ENCODE results near the gene QRICH2.

QRICH2 gene

DNA sequence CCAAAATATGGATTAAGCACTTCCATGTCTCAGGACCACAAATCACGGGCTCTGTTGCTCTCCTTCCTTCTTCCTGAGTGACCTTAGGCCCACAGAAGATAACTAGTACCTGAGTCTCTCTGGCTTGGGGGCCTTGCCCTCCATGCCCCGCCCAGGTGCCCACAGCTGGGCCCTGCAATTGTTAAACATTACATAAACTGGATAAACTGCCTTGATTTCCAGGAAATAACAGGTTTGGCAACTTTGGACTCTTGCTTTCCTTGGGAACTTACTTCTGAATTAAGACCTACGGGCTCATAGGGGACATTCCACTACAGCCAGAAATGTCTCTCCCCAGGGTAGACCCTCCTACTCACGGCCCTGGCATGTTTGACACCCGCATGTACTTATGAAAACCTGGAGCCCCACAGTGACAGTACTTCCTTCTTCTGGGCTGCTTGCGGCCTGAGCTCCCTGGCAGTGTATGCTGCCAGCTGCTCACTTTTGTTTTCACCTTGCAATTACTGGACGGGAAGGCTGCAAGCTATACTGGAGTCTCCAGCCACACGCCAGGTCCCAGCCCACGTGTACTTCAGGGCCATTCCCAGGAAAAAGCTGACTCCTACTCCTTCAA, 45.2 kb downstream of the QRICH2 start:
- Histone ChIP-seq H4K20me1 (ENCODE audit: insufficient read depth, low read length) (no peaks in the 10 kb centered on the region), H3K27me3 (replicated peaks; ENCODE audit: insufficient read depth, low read length) (no peaks in the 10 kb centered on the region), H3K9me2 (replicated peaks; ENCODE audit: insufficient read depth, low read length) (no peaks in the 10 kb centered on the region), H3K9ac (ENCODE audit: low read length) (peak overlapping the region; percentile 76), H2AFZ (ENCODE audit: low read length) (peak overlapping the region; percentile 61), H3K4me3 (ENCODE audit: low read length) (peak overlapping the region; percentile 19; the same call in 1 of the 2 replicates), H3K4me1 (ENCODE audit: low read length) (peaks cover 40% of the 10 kb centered on the region), H3K36me3 (replicated peaks; ENCODE audit: insufficient read depth, low read length) (0 out of 2 replicates have a peak, but pooled peaks cover 6% of the 10 kb centered on the region), H3F3A (ENCODE audit: insufficient read depth, low read length) (peaks cover 31% of the 10 kb centered on the region), H3K9me3 (replicated peaks; ENCODE audit: insufficient read depth, low read length) (no peaks in the 10 kb centered on the region), H3K4me2 (ENCODE audit: low read depth, low read length) (peak overlapping the region; percentile 56), H3K79me2 (ENCODE audit: low read length) (peaks cover 23% of the 10 kb centered on the region), H3K27ac (ENCODE audit: low read length) (peak overlapping the region; percentile 97)
- TF ChIP-seq EZH2phosphoT487 (IDR thresholded peaks at IDR 0.05; ENCODE audit: low read length), result no peak
- TF ChIP-seq, protein P1, sequence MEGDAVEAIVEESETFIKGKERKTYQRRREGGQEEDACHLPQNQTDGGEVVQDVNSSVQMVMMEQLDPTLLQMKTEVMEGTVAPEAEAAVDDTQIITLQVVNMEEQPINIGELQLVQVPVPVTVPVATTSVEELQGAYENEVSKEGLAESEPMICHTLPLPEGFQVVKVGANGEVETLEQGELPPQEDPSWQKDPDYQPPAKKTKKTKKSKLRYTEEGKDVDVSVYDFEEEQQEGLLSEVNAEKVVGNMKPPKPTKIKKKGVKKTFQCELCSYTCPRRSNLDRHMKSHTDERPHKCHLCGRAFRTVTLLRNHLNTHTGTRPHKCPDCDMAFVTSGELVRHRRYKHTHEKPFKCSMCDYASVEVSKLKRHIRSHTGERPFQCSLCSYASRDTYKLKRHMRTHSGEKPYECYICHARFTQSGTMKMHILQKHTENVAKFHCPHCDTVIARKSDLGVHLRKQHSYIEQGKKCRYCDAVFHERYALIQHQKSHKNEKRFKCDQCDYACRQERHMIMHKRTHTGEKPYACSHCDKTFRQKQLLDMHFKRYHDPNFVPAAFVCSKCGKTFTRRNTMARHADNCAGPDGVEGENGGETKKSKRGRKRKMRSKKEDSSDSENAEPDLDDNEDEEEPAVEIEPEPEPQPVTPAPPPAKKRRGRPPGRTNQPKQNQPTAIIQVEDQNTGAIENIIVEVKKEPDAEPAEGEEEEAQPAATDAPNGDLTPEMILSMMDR (IDR thresholded peaks at IDR 0.05; ENCODE audit: low read length), result no peak
- no peak for TF ChIP-seq EZH2 (optimal IDR thresholded peaks at IDR 0.05; ENCODE audit: low read depth, low read length)
- DNase-seq, result peak; percentile 89

DNA sequence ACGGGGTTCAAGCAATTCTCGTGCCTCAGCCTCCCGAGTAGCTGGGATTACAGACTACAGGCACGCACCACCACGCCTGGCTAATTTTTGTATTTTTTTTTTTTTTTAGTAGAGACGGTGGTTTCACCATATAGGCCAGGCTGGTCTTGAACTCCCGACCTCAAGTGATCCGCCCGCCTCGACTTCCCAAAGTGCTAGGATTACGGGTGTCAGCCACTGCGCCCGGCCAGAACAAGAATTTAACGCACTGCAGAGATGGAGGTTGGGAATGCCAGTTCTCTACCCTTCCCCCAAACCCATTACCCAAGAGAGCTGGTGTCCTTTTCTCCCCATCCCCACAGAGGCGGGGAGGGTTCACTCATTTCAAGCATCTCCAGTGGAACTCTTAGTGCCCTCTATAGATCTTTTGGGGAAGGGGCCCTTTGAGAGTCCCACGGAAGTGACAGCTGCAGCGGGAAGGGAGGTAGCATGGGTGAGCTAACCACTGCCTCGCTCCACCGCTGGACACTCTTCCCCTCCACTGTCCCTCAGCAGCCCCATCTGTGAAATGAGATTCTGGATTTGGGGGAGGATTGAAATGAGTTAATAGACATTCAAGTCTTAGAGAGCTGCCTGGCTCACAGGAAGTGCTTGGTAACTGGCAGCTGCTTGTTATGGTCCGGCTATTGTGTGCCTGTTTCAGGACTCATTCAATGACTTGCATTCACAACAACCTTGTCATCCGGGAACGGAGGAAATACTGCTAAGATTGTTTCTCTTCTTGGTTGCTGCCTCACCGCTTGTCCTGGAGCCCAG, 46.5 kb downstream of the QRICH2 start:
- no peaks in the 10 kb centered on the region for H3K9me2 ChIP-seq (replicated peaks; ENCODE audit: insufficient read depth, low read length)
- no peaks in the 10 kb centered on the region for H3K9me3 ChIP-seq (replicated peaks; ENCODE audit: insufficient read depth, low read length)
- no peaks in the 10 kb centered on the region for H4K20me1 ChIP-seq (ENCODE audit: insufficient read depth, low read length)
- H3K4me1 ChIP-seq (ENCODE audit: low read length), result peaks cover 31% of the 10 kb centered on the region
- no peaks in the 10 kb centered on the region for H3K27me3 ChIP-seq (replicated peaks; ENCODE audit: insufficient read depth, low read length)
- no peak for TF ChIP-seq EZH2 (optimal IDR thresholded peaks at IDR 0.05; ENCODE audit: low read depth, low read length)
- TF ChIP-seq, protein P1 (IDR thresholded peaks at IDR 0.05; ENCODE audit: low read length), result no peak
- TF ChIP-seq EZH2phosphoT487 (IDR thresholded peaks at IDR 0.05; ENCODE audit: low read length), result no peak
- H3K4me2 ChIP-seq (ENCODE audit: low read depth, low read length), result peak overlapping the region; percentile 56; the same call in 1 of the 2 replicates
- H3F3A ChIP-seq (ENCODE audit: insufficient read depth, low read length), result peaks cover 24% of the 10 kb centered on the region
- H3K9ac ChIP-seq (ENCODE audit: low read length), result peak overlapping the region; percentile 76; the same call in 1 of the 2 replicates
- peak overlapping the region; percentile 54 for H2AFZ ChIP-seq (ENCODE audit: low read length)
- H3K27ac ChIP-seq (ENCODE audit: low read length), result peak overlapping the region; percentile 97
- H3K36me3 ChIP-seq (replicated peaks; ENCODE audit: insufficient read depth, low read length), result no peaks in the 10 kb centered on the region
- H3K4me3 ChIP-seq (ENCODE audit: low read length), result no peak overlapping the region
- DNase-seq, result peak; percentile 78
- H3K79me2 ChIP-seq (ENCODE audit: low read length), result peaks cover 11% of the 10 kb centered on the region

DNA sequence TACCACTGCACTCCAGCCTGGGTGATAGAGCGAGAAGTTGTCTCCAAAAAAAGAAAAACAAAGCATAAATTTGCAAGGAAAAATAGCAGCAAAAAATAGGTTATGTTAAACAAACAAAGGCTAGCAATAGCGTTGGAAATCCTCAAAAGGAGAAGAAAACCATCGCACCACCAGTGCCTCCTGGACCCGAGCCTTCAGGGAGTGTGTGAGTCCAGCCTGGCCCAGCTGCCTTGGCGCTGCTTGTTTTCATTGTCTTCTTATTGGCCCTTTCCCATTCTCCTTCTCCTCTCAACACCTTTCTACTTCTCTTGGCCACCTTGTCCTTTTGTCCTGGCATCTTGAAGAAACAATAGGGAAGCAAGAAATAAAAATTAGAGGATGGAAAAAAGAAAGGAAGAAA, 47.4 kb downstream of the QRICH2 start:
- DNase-seq, result no peak
- H3K27me3 ChIP-seq (replicated peaks; ENCODE audit: insufficient read depth, low read length), result no peaks in the 10 kb centered on the region
- H4K20me1 ChIP-seq (ENCODE audit: insufficient read depth, low read length), result no peaks in the 10 kb centered on the region
- TF ChIP-seq, protein P1 (IDR thresholded peaks at IDR 0.05; ENCODE audit: low read length), result no peak
- no peak for TF ChIP-seq EZH2phosphoT487 (IDR thresholded peaks at IDR 0.05; ENCODE audit: low read length)
- no peak for TF ChIP-seq EZH2 (optimal IDR thresholded peaks at IDR 0.05; ENCODE audit: low read depth, low read length)
- H3K9me2 ChIP-seq (replicated peaks; ENCODE audit: insufficient read depth, low read length), result no peaks in the 10 kb centered on the region
- no peaks in the 10 kb centered on the region for H3K9me3 ChIP-seq (replicated peaks; ENCODE audit: insufficient read depth, low read length)
- H3F3A ChIP-seq (ENCODE audit: insufficient read depth, low read length), result peaks cover 24% of the 10 kb centered on the region
- no peak overlapping the region for H2AFZ ChIP-seq (ENCODE audit: low read length)
- H3K27ac ChIP-seq (ENCODE audit: low read length), result no peak overlapping the region
- no peak overlapping the region for H3K4me3 ChIP-seq (ENCODE audit: low read length)
- H3K79me2 ChIP-seq (ENCODE audit: low read length), result peaks cover 1% of the 10 kb centered on the region
- no peak overlapping the region for H3K4me2 ChIP-seq (ENCODE audit: low read depth, low read length)
- H3K36me3 ChIP-seq (replicated peaks; ENCODE audit: insufficient read depth, low read length), result no peaks in the 10 kb centered on the region
- H3K4me1 ChIP-seq (ENCODE audit: low read length), result peaks cover 30% of the 10 kb centered on the region
- no peak overlapping the region for H3K9ac ChIP-seq (ENCODE audit: low read length)

Measured in MM.1S (cell line).